ENCODE measurements around the gene B3GALT5. TPM values are rescaled to one million over a fixed set of nuclear protein-coding genes. Genes with fewer than 3 reads are reported as not detected.
"Not testable (repeated sequence)": the region's sequence is repeated elsewhere in the genome, so short reads cannot be mapped to it uniquely, and the experiment has no call there.

Gene B3GALT5
- total RNA-seq, 2 donors from 2014 or later: 0.14 TPM; not detected in 1

GRCh38 chr21:39582749-39583148, 30.0 kb upstream of the B3GALT5 start:
- ATAC-seq (ENCODE audit: insufficient number of reproducible peaks, low FRiP score, low read depth): no peak

GRCh38 chr21:39583586-39583985, 29.2 kb upstream of the B3GALT5 start:
- not testable (repeated sequence) for H3K4me3 ChIP-seq; DNase-seq (ENCODE audit: low spot score); ATAC-seq (ENCODE audit: insufficient number of reproducible peaks, low FRiP score, low read depth); H3K36me3 ChIP-seq; H3K4me1 ChIP-seq (ENCODE audit: control insufficient read depth in 1 of 2, low read depth in 2 of 2); H3K27me3 ChIP-seq (replicated peaks; ENCODE audit: insufficient read depth); H3K27ac ChIP-seq; H3K9me3 ChIP-seq

More at GRCh38 chr21:39582749-39583148, 30.0 kb upstream of the B3GALT5 start:
- H3K27me3 ChIP-seq (replicated peaks; ENCODE audit: insufficient read depth): no peaks in the 10 kb centered on the region
- H3K27ac ChIP-seq: no peak overlapping the region
- no peaks in the 10 kb centered on the region for H3K4me1 ChIP-seq (ENCODE audit: control insufficient read depth in 1 of 2, low read depth in 2 of 2)
- H3K9me3 ChIP-seq: no peaks in the 10 kb centered on the region
- no peak for TF ChIP-seq CTCF (IDR thresholded peaks at IDR 0.05)
- no peaks in the 10 kb centered on the region for H3K36me3 ChIP-seq
- H3K4me3 ChIP-seq: no peak overlapping the region
- no peak for DNase-seq (ENCODE audit: low spot score)

GRCh38 chr21:39587376-39587775, 25.4 kb upstream of the B3GALT5 start:
- no peaks in the 10 kb centered on the region for H3K36me3 ChIP-seq
- TF ChIP-seq CTCF (IDR thresholded peaks at IDR 0.05): no peak
- H3K9me3 ChIP-seq: no peaks in the 10 kb centered on the region
- no peaks in the 10 kb centered on the region for H3K4me1 ChIP-seq (ENCODE audit: control insufficient read depth in 1 of 2, low read depth in 2 of 2)
- no peaks in the 10 kb centered on the region for H3K27me3 ChIP-seq (replicated peaks; ENCODE audit: insufficient read depth)
- no peak for DNase-seq (ENCODE audit: low spot score)
- ATAC-seq (ENCODE audit: insufficient number of reproducible peaks, low FRiP score, low read depth): no peak
- no peak overlapping the region for H3K4me3 ChIP-seq
- no peak overlapping the region for H3K27ac ChIP-seq

- Histone ChIP-seq H3K9me3 (no peaks in the 10 kb centered on the region), H3K27me3 (replicated peaks; ENCODE audit: insufficient read depth) (no peaks in the 10 kb centered on the region), H3K4me3 (no peak overlapping the region), H3K36me3 (no peaks in the 10 kb centered on the region), H3K4me1 (ENCODE audit: control insufficient read depth in 1 of 2, low read depth in 2 of 2) (no peaks in the 10 kb centered on the region), H3K27ac (no peak overlapping the region)
- TF ChIP-seq CTCF (IDR thresholded peaks at IDR 0.05): no peak
- DNase-seq (ENCODE audit: low spot score) (no peak), ATAC-seq (ENCODE audit: insufficient number of reproducible peaks, low FRiP score, low read depth) (no peak)
Observed at GRCh38 chr21:39588884-39589283, 23.9 kb upstream of the B3GALT5 start.

DNA sequence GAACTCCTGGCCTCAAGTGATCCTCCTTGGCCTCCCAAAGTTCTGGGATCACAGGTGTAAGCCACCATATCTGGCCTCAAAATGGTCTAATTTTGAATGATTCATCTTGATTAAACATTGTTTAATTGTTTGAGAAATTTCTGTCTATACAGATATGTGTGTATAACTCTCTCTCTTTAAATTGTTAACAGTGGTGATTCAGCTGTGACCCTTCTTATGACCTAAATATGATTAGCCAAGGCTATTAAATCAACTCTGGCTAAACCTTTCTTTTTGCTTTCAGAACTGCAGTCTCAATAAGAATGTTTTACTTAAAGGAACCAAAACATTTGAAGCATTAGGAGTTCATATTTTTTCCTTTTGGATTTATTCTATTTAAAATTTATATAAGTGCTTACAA, 19.2 kb upstream of the B3GALT5 start:
- no peak for ATAC-seq (ENCODE audit: insufficient number of reproducible peaks, low FRiP score, low read depth)
- Histone ChIP-seq H3K36me3 (no peaks in the 10 kb centered on the region), H3K27me3 (replicated peaks; ENCODE audit: insufficient read depth) (no peaks in the 10 kb centered on the region), H3K4me3 (no peak overlapping the region), H3K9me3 (no peaks in the 10 kb centered on the region), H3K27ac (no peak overlapping the region), H3K4me1 (ENCODE audit: control insufficient read depth in 1 of 2, low read depth in 2 of 2) (no peaks in the 10 kb centered on the region)
- no peak for DNase-seq (ENCODE audit: low spot score)
- TF ChIP-seq CTCF (IDR thresholded peaks at IDR 0.05): no peak

DNA sequence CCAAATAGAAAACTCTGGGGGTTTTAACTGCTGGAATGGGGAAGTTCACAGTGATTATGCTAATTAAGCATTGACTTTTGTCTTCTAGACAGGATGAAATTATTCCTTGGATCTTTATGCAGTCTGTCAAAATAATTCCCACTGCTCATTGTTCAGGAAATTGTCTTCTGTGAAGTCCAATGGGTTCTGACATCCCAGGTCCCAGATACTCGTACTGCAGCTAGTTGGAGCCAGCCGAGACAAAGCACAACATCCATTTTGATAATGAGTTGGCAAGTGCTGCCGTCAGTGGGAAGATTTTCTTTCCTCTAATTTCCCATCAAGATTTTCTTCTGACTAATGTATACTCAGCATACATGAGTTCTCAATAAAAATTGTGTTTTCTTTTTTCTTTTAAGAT, 17.3 kb upstream of the B3GALT5 start:
- no peak overlapping the region for H3K4me3 ChIP-seq
- H3K27me3 ChIP-seq (replicated peaks; ENCODE audit: insufficient read depth): no peaks in the 10 kb centered on the region
- no peak overlapping the region for H3K27ac ChIP-seq
- no peak for TF ChIP-seq CTCF (IDR thresholded peaks at IDR 0.05)
- H3K9me3 ChIP-seq: no peaks in the 10 kb centered on the region
- no peaks in the 10 kb centered on the region for H3K4me1 ChIP-seq (ENCODE audit: control insufficient read depth in 1 of 2, low read depth in 2 of 2)
- no peaks in the 10 kb centered on the region for H3K36me3 ChIP-seq
- DNase-seq (ENCODE audit: low spot score) (no peak), ATAC-seq (ENCODE audit: insufficient number of reproducible peaks, low FRiP score, low read depth) (no peak)

Measured in thoracic aorta (tissue), 2 donors.